LoVo (cell line): ENCODE results near the gene ZNF624.

Experiments used
- DNase-seq: peaks from one replicate; pipeline ENCODE4 v3.0.0-alpha.2; 2016; ENCODE audit warnings: low spot score

The ZNF624 gene

GRCh38 chr17:16593356-16594102, 60.1 kb downstream of the ZNF624 start:
- DNase-seq: no peak

GRCh38 chr17:16589097-16589969, 64.3 kb downstream of the ZNF624 start:
- peak; percentile 90 for DNase-seq

DNA sequence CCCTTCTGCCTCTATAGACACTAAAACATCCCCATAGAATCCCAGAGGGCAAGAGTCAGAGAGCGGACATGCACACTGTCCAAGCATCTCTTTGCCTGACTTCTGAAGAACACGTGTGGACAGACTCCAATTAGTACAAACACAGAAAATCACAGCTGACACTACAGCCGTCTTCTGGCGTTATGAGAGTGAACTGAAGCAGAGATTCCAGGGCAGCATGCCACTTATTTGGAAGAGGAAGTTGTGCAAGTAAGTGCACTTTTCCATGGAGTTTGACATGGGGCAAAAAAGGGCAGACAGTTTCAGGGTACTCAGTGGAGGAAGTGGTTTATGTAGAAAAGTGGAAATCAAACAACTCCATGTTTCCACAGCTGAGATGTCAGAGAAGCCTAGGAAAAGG, 67.9 kb downstream of the ZNF624 start:
- no peak for DNase-seq

DNA sequence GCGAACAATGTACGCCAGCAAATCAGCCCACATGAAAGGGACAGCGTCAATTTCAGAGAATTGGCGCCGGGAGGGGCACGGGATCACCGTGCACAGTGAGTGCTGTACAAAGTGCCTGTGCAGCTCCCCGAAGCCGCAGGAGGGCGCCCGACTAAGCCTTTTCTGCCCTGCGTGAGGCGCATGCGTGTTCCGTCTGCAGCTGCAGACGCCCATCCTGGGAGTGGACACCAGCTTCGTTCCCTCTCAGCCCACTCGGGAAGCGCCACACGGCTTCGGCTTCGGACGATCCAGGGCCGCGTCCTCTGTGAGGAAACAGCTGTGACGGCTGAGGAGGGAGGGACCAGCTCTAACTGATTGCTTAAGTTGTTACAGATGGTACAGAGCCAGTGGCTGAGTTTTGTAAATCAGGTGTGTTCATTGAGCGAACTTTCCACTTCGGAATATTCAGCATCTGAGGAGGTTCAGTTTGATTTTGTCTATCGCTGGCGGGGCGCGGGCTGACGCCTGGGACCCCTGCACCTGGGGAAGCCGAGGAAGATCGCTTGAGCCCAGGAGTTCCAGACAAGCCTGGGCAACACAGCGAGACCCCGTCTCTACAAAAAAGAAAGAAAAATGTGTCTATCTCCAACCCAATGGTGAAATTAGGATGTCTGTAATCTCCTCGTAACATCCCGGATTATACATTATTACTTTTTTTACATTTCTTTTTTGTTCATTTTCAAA, 69.2 kb downstream of the ZNF624 start:
- DNase-seq: peak; percentile 92

GRCh38 chr17:16583781-16584180, 69.9 kb downstream of the ZNF624 start:
- DNase-seq: no peak

GRCh38 chr17:16573466-16573865, 80.2 kb downstream of the ZNF624 start:
- DNase-seq: no peak
